Memory B cell (primary cell): ENCODE measurements around the gene BRD4.
"Not testable (repeated sequence)": the region's sequence is repeated elsewhere in the genome, so short reads cannot be mapped to it uniquely, and the experiment has no call there.

Experiments used
- ATAC-seq: fragments of 150-1000 bp; cut with Tn5 transposase; 2 replicates; pipeline ENCODE4 v1.10.0; 2021; ENCODE audit warnings: low read depth, mild to moderate bottlenecking, moderate library complexity
- DNase-seq, 2 donors: peaks; one replicate each; pipeline ENCODE4 v3.0.0; 2022; ENCODE audit warnings: low spot score in 2 of 2
- H3K27ac Mint-ChIP-seq: one replicate; pipeline ENCODE4 v1.8.0; 2022; ENCODE audit warnings: mild to moderate bottlenecking, moderate library complexity, mixed read lengths
- H3K27me3 Mint-ChIP-seq: one replicate; pipeline ENCODE4 v1.8.0; 2022; ENCODE audit warnings: mixed read lengths
- H3K36me3 Mint-ChIP-seq: one replicate; pipeline ENCODE4 v1.8.0; 2022; ENCODE audit warnings: mild to moderate bottlenecking, mixed read lengths
- H3K4me1 Mint-ChIP-seq: one replicate; pipeline ENCODE4 v1.8.0; 2022; ENCODE audit warnings: mixed read lengths
- H3K4me3 Mint-ChIP-seq: one replicate; pipeline ENCODE4 v1.8.0; 2022; ENCODE audit warnings: mild to moderate bottlenecking, moderate library complexity, mixed read lengths
- H3K9me3 Mint-ChIP-seq: one replicate; pipeline ENCODE4 v1.8.0; 2022; ENCODE audit warnings: mixed read lengths

The BRD4 gene

GRCh38 chr19:15369594-15369891, 37.2 kb upstream of the BRD4 start:
- H3K4me3 Mint-ChIP-seq: no peak overlapping the region
- H3K27ac Mint-ChIP-seq: no peak overlapping the region
- peaks cover 22% of the 10 kb centered on the region for H3K36me3 Mint-ChIP-seq
- no peaks in the 10 kb centered on the region for H3K27me3 Mint-ChIP-seq
- ATAC-seq (no peak), DNase-seq (no peak)
- H3K4me1 Mint-ChIP-seq: no peaks in the 10 kb centered on the region
- H3K9me3 Mint-ChIP-seq: no peaks in the 10 kb centered on the region

GRCh38 chr19:15368798-15369593, 36.7 kb upstream of the BRD4 start:
- H3K36me3 Mint-ChIP-seq: peaks cover 22% of the 10 kb centered on the region
- H3K4me1 Mint-ChIP-seq: no peaks in the 10 kb centered on the region
- no peaks in the 10 kb centered on the region for H3K9me3 Mint-ChIP-seq
- ATAC-seq (no peak), DNase-seq (no peak)
- no peak overlapping the region for H3K4me3 Mint-ChIP-seq
- H3K27me3 Mint-ChIP-seq: no peaks in the 10 kb centered on the region
- peak overlapping the region; percentile 62 for H3K27ac Mint-ChIP-seq

- Mint-ChIP-seq H3K9me3 (no peaks in the 10 kb centered on the region), H3K4me3 (no peak overlapping the region), H3K36me3 (peaks cover 25% of the 10 kb centered on the region), H3K4me1 (peaks cover 2% of the 10 kb centered on the region), H3K27me3 (no peaks in the 10 kb centered on the region), H3K27ac (peak overlapping the region; percentile 62)
- no peak for ATAC-seq
- no peak for DNase-seq
These were observed 35.8 kb upstream of the BRD4 start for GRCh38 chr19:15368051-15368632.

DNA sequence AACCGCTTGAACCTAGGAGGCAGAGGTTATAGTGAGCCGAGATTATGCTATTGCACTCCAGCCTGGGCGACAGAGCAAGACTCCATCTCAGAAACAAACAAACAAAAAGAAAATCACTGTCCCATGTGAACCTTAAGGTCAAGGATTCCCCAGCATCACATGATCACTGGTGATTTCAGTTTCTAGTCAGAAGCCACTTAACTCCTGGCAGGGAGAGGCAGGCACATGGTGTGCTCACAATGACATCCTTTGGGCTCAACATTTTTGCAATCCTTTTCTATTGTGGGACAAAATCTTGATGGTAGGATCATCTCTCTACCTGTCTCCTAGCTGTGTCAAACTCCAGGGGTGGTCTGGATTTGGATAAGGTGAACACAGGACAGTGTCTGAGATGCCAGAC, 35.1 kb upstream of the BRD4 start:
- Mint-ChIP-seq H3K4me3 (no peak overlapping the region), H3K36me3 (peaks cover 22% of the 10 kb centered on the region), H3K4me1 (peaks cover 2% of the 10 kb centered on the region), H3K27ac (no peak overlapping the region), H3K27me3 (no peaks in the 10 kb centered on the region), H3K9me3 (no peaks in the 10 kb centered on the region)
- DNase-seq (no peak), ATAC-seq (no peak)

DNA sequence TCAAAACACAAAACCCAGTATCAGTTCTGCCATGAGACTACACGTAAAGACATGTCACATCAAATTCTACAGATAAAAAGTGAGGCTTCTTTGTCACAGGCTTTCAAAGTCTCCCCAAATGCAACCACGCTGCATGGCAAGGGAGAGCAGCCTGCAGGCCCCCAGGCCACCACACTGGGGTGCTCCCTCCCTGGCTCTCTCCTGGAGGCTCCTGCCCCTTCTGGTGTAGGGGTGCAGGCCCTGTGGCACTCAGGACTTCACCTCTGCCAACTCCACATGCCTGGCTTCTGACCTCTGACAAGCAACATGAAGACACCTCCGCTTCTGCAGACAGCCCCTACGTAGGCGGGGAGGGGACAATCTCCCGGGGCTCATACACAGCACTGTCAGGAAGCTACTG, 32.9 kb upstream of the BRD4 start:
- Mint-ChIP-seq H3K27me3 (no peaks in the 10 kb centered on the region), H3K27ac (no peak overlapping the region), H3K4me3 (no peak overlapping the region), H3K9me3 (no peaks in the 10 kb centered on the region), H3K36me3 (peaks cover 23% of the 10 kb centered on the region), H3K4me1 (peaks cover 2% of the 10 kb centered on the region)
- ATAC-seq: peak; percentile 37
- no peak for DNase-seq

- not testable (repeated sequence) for H3K4me1 Mint-ChIP-seq, H3K27me3 Mint-ChIP-seq, DNase-seq, ATAC-seq, H3K4me3 Mint-ChIP-seq, H3K9me3 Mint-ChIP-seq
- H3K36me3 Mint-ChIP-seq: peaks cover 23% of the 10 kb centered on the region
- H3K27ac Mint-ChIP-seq: peak overlapping the region; percentile 38
These were observed 31.5 kb upstream of the BRD4 start for GRCh38 chr19:15363791-15364190.

- ATAC-seq, H3K9me3 Mint-ChIP-seq, DNase-seq: not testable (repeated sequence)
These were observed 30.7 kb upstream of the BRD4 start for GRCh38 chr19:15363048-15363447.

GRCh38 chr19:15360015-15360414, 27.7 kb upstream of the BRD4 start:
- not testable (repeated sequence) for H3K4me1 Mint-ChIP-seq, H3K9me3 Mint-ChIP-seq, H3K27me3 Mint-ChIP-seq, DNase-seq, H3K27ac Mint-ChIP-seq, H3K4me3 Mint-ChIP-seq
- ATAC-seq: peak; percentile 66
- peaks cover 30% of the 10 kb centered on the region for H3K36me3 Mint-ChIP-seq

More at GRCh38 chr19:15363048-15363447, 30.7 kb upstream of the BRD4 start:
- H3K4me3 Mint-ChIP-seq, H3K27me3 Mint-ChIP-seq, H3K4me1 Mint-ChIP-seq, H3K27ac Mint-ChIP-seq: not testable (repeated sequence)
- peaks cover 25% of the 10 kb centered on the region for H3K36me3 Mint-ChIP-seq

GRCh38 chr19:15358918-15359317, 26.6 kb upstream of the BRD4 start:
- H3K27ac Mint-ChIP-seq: peak overlapping the region; percentile 69
- H3K4me1 Mint-ChIP-seq: peaks cover 2% of the 10 kb centered on the region
- peaks cover 39% of the 10 kb centered on the region for H3K36me3 Mint-ChIP-seq
- no peak overlapping the region for H3K4me3 Mint-ChIP-seq
- DNase-seq (no peak), ATAC-seq (no peak)
- no peaks in the 10 kb centered on the region for H3K9me3 Mint-ChIP-seq
- H3K27me3 Mint-ChIP-seq: no peaks in the 10 kb centered on the region

- Mint-ChIP-seq H3K27ac (no peak overlapping the region), H3K4me3 (no peak overlapping the region), H3K36me3 (peaks cover 37% of the 10 kb centered on the region), H3K4me1 (no peaks in the 10 kb centered on the region), H3K27me3 (no peaks in the 10 kb centered on the region), H3K9me3 (no peaks in the 10 kb centered on the region)
- DNase-seq (no peak), ATAC-seq (no peak)
These were observed 25.6 kb upstream of the BRD4 start for GRCh38 chr19:15357906-15358305.

DNA sequence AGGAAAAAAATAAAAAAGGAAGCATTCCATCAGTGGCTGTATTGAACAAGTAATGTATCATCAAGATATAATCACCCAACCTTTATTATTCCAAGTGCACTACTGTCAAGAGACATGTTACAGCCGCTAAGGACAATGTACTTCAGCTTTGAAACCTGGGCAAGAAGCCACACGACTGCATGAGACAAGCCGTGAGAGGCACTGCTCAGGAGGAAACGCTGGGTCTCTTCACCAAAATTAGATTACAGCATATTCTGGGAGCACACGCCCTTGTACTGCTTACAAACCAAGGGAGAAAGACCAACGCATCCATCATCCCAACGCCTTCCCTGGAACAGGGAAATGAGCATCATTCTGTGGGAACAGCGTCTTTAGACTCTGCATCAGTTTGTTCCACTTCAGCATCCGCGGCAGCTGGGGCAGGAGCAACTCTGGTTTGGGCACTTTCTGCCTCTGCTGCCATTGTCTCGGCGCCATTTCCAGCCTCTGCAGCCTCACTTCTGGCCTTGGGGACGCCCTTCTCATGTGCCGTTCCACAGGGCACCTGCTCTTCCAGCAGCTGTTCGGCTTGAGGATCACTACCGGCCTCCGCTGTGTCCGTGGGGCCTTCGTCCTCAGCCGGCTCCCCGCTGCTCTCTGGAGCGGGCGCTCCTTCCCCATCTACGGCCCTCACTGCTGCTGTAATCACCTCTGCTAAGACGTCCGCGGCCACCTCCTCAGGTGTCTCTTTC, 22.4 kb upstream of the BRD4 start:
- peaks cover 32% of the 10 kb centered on the region for H3K36me3 Mint-ChIP-seq
- ATAC-seq: no peak
- no peak overlapping the region for H3K4me3 Mint-ChIP-seq
- no peaks in the 10 kb centered on the region for H3K27me3 Mint-ChIP-seq
- no peak overlapping the region for H3K27ac Mint-ChIP-seq
- no peaks in the 10 kb centered on the region for H3K9me3 Mint-ChIP-seq
- H3K4me1 Mint-ChIP-seq: no peaks in the 10 kb centered on the region
- no peak for DNase-seq

DNA sequence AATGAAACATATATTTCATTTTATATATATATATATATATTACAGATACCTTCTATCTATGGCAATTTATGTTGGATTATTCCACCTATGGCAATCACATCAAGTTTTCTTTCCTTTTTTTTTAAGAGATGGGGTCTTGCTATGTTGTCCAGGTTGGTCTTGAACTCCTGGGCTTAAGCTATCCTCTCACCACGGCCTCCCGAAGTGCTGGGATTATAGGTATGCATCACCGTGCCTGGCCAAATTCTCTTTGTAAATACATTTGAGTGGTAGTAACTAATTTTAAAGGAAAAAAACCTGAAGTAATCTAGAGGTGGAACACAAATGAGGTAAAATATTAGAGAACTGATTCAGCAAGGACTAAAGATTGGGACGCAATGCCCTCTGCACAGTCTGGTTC, 21.6 kb upstream of the BRD4 start:
- ATAC-seq: no peak
- peaks cover 29% of the 10 kb centered on the region for H3K36me3 Mint-ChIP-seq
- no peaks in the 10 kb centered on the region for H3K9me3 Mint-ChIP-seq
- H3K4me3 Mint-ChIP-seq: no peak overlapping the region
- H3K27me3 Mint-ChIP-seq: no peaks in the 10 kb centered on the region
- DNase-seq: no peak
- peaks cover 2% of the 10 kb centered on the region for H3K4me1 Mint-ChIP-seq
- no peak overlapping the region for H3K27ac Mint-ChIP-seq

DNA sequence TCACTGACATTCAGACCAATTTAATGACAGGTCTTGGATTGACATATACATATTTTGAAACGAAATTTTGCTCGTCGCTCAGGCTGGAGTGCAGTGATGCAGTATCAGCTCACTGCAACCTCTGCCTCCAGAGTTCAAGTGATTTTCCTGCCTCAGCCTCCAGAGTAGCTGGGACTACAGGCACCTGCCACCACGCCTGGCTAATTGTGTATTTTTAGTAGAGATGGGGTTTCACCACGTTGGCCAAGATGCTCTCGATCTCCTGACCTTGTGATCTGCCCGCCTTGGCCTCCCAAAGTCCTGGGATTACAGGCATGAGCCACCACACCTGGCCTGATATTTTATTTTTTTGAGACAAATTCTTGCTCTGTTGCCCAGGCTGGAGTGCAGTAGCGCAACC, 20.2 kb upstream of the BRD4 start:
- H3K27me3 Mint-ChIP-seq, H3K9me3 Mint-ChIP-seq, H3K4me1 Mint-ChIP-seq, ATAC-seq, H3K27ac Mint-ChIP-seq, H3K4me3 Mint-ChIP-seq, DNase-seq: not testable (repeated sequence)
- H3K36me3 Mint-ChIP-seq: peaks cover 19% of the 10 kb centered on the region

GRCh38 chr19:15341328-15341727, 9.0 kb upstream of the BRD4 start:
- H3K27ac Mint-ChIP-seq, ATAC-seq, H3K4me3 Mint-ChIP-seq, DNase-seq, H3K9me3 Mint-ChIP-seq, H3K27me3 Mint-ChIP-seq, H3K4me1 Mint-ChIP-seq: not testable (repeated sequence)
- H3K36me3 Mint-ChIP-seq: peaks cover 16% of the 10 kb centered on the region
